Measurements from ENCODE around the gene LMAN2. TPM values are rescaled to one million over a fixed set of nuclear protein-coding genes. Genes with fewer than 3 reads are reported as not detected.

LMAN2 gene
- total RNA-seq, 1 donor from 2014 or later: 252 TPM

- peak overlapping the region; percentile 58 for H3K4me3 ChIP-seq (ENCODE audit: low read depth, low read length)
- no peak for DNase-seq (ENCODE audit: low read depth)
- TF ChIP-seq, protein P1, sequence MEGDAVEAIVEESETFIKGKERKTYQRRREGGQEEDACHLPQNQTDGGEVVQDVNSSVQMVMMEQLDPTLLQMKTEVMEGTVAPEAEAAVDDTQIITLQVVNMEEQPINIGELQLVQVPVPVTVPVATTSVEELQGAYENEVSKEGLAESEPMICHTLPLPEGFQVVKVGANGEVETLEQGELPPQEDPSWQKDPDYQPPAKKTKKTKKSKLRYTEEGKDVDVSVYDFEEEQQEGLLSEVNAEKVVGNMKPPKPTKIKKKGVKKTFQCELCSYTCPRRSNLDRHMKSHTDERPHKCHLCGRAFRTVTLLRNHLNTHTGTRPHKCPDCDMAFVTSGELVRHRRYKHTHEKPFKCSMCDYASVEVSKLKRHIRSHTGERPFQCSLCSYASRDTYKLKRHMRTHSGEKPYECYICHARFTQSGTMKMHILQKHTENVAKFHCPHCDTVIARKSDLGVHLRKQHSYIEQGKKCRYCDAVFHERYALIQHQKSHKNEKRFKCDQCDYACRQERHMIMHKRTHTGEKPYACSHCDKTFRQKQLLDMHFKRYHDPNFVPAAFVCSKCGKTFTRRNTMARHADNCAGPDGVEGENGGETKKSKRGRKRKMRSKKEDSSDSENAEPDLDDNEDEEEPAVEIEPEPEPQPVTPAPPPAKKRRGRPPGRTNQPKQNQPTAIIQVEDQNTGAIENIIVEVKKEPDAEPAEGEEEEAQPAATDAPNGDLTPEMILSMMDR (conservative IDR thresholded peaks at IDR 0.05; ENCODE audit: low read depth, low read length): no peak
Measured at GRCh38 chr5:177367981-177368868, 16.8 kb upstream of the LMAN2 start.

DNA sequence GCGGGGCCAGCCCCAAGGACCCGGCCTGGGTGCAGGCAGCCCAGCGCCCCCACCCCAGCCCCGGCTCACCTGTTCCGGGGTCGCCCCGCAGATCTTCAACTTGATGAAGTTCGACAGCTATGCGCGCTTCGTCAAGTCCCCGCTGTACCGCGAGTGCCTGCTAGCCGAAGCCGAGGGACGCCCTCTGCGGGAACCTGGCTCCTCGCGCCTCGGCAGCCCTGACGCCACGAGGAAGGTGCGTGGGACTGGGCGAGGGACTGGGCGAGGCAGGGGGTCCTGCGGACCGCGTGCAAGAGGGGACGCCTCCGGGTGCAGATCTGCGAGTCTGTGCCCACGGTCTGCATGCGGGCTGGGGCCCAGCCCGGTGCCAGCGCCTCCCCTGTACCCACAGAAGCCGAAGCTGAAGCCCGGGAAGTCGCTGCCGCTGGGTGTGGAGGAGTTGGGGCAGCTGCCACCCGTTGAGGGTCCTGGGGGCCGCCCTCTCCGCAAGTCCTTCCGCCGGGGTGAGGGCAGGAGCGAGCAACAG lies 15.9 kb upstream of the LMAN2 start:
- TF ChIP-seq, protein P1 (conservative IDR thresholded peaks at IDR 0.05; ENCODE audit: low read depth, low read length): peak; percentile 15
- DNase-seq (ENCODE audit: low read depth): no peak
- peak overlapping the region; percentile 58 for H3K4me3 ChIP-seq (ENCODE audit: low read depth, low read length)

DNA sequence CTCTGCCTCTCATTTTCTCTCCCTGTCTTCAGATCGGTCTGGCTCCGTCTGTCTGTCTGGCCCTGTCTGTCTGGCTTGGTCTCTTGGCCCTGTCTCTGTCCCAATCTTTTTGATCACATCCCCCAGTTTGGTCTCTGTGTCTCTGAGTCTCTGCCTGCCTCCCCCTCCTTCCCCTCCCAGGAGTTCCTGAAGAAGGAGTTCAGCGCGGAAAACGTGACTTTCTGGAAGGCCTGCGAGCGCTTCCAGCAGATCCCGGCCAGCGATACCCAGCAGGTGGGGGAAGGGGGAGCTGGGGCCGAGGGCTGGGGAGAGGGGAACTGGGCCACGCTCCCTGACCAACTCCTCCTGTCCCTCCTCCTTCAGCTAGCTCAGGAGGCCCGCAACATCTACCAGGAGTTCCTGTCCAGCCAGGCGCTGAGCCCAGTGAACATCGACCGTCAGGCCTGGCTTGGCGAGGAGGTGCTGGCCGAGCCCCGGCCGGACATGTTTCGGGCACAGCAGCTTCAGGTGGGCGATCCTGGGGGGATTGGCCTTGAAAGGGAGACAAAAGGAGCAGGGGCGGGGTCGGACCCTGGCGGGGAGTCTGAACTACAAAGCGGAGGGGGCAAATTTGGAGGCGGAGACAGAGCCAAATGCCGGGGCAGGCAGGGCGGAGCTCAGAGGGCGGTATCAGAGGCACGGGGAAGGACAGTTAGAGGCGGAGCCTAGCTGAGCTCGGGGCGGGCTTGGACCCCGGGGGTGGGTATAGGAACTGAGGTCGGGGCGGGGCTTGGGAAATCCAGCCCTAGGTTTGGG lies 15.3 kb upstream of the LMAN2 start:
- DNase-seq (ENCODE audit: low read depth): no peak
- TF ChIP-seq, protein P1 (conservative IDR thresholded peaks at IDR 0.05; ENCODE audit: low read depth, low read length): no peak
- H3K4me3 ChIP-seq (ENCODE audit: low read depth, low read length): peak overlapping the region; percentile 58

DNA sequence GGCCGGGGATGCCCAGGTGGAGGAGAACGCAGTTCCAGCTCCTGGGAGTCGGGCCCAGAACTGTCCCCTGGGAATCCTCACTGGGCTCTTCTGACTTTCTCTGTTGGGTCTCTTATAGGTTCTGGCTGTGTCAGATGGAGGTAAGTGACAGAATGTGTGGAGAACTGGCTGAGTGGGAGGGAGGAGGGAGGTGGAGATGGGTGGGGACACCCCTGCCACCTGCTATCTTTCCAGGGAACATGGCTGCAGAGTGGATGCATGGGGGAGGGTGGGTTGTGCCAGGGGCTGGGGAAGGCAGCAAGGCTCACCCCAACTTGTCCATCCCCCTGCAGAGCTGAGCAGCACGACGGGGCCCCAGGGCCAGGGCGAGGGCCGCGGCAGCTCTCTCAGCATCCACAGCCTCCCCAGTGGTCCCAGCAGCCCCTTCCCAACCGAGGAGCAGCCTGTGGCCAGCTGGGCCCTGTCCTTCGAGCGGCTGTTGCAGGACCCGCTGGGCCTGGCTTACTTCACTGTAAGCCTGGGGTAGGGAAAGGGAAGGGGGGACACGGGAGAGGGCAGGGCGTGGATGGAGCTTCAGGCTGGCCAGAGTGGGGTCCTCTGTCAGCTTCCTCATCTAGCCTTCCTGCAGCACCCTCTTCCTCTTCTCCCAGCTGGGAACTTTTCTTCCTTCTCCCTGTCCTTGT lies 14.5 kb upstream of the LMAN2 start:
- TF ChIP-seq, protein P1 (conservative IDR thresholded peaks at IDR 0.05; ENCODE audit: low read depth, low read length): no peak
- DNase-seq (ENCODE audit: low read depth): no peak
- H3K4me3 ChIP-seq (ENCODE audit: low read depth, low read length): peak overlapping the region; percentile 58

- TF ChIP-seq, protein P1 (conservative IDR thresholded peaks at IDR 0.05; ENCODE audit: low read depth, low read length): no peak
- no peak for DNase-seq (ENCODE audit: low read depth)
- H3K4me3 ChIP-seq (ENCODE audit: low read depth, low read length): no peak overlapping the region
Measured at GRCh38 chr5:177364159-177364962, 12.9 kb upstream of the LMAN2 start.

- TF ChIP-seq, protein P1 (conservative IDR thresholded peaks at IDR 0.05; ENCODE audit: low read depth, low read length): no peak
- no peak for DNase-seq (ENCODE audit: low read depth)
- H3K4me3 ChIP-seq (ENCODE audit: low read depth, low read length): peak overlapping the region; percentile 63
Measured at GRCh38 chr5:177363565-177363964, 12.1 kb upstream of the LMAN2 start.

All from epithelial cell of proximal tubule (primary cell).